ENCODE results near the gene ASTN2. TPM values are rescaled to one million over a fixed set of nuclear protein-coding genes. Genes with fewer than 3 reads are reported as not detected.

The ASTN2 gene
- total RNA-seq, 1 experiment from 2014 or later = 25.2 TPM

GRCh38 chr9:116403171-116403570 is 1011.7 kb downstream of the ASTN2 start:
- in situ Hi-C loops (cut with HindIII; ENCODE audit: low sequenced_read_pairs) = no loop called here
- DNase-seq (ENCODE audit: low spot score) = no peak

- in situ Hi-C loops (cut with HindIII; ENCODE audit: low sequenced_read_pairs) = no loop called here
- no peak for DNase-seq (ENCODE audit: low spot score)
Observed at GRCh38 chr9:116395699-116396037, 1019.2 kb downstream of the ASTN2 start.

- DNase-seq (ENCODE audit: low spot score) = no peak
- in situ Hi-C loops (cut with HindIII; ENCODE audit: low sequenced_read_pairs) = no loop called here
Observed at GRCh38 chr9:116394894-116395698, 1019.8 kb downstream of the ASTN2 start.

DNA sequence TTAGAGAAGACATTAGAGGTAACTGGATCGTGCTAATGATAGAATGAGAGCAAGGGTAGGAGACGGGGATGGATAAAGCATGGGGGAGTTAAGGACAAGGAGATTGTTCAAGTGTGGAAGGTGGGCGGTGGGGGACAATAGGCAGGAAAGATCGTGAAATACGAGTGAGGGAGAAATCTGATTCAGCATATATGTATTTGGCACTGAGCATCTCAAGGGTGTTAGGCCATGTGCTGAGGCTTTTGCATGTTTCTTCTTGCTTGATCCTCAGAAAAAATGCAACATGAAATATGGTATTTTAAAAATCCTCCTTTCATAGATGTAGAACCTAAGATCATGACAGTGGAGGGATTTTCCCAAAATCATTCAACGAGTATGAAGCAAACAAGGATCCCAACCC is 1020.8 kb downstream of the ASTN2 start:
- DNase-seq (ENCODE audit: low spot score) = no peak
- in situ Hi-C loops (cut with HindIII; ENCODE audit: low sequenced_read_pairs) = no loop called here

- no peak for DNase-seq (ENCODE audit: low spot score)
- in situ Hi-C loops (cut with HindIII; ENCODE audit: low sequenced_read_pairs) = no loop called here
Observed at GRCh38 chr9:116393198-116393597, 1021.7 kb downstream of the ASTN2 start.

GRCh38 chr9:116391306-116391900 is 1023.5 kb downstream of the ASTN2 start:
- DNase-seq (ENCODE audit: low spot score) = no peak
- in situ Hi-C loops (cut with HindIII; ENCODE audit: low sequenced_read_pairs) = no loop called here

DNA sequence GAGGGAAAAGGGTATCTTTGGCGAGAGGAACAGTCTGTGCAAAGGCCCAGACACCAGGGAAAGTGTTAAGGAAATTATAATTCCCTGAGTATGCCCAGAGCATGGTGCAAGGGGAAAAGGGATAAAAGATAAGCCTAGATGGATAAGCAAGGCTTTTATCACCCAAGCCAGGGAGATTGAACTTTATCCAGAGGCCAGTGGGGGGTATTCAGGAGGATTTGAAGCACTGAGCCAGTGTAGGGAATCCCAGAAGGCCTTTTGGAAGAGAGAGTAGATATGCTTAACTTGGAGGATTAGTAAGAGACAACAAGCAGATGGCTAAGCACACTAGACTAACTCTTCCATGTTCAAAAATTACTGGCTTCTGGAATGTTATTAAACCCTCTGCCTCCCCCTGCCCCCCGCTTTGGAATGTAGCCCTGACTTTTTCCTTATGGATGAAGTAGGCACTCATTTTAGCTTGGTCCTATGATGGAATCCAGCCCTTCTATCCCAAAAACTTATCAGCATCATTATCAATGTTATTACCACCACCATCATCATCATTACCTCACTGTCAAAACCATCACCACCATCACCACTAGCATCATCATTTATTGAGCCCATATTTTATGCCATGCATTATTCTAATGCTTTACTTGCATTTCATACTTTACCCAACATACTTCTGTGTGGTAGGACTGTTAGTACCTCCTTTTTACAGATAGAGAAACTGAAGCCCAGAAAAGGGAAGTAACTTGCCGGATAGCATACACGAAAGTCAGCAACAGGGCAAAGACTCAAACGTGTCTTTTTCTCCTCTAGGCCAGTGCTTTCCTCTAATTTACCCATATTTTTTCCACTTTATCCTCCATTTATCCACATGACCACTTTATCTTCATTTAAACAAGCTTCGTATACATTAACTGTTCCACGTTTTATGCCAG is 1024.3 kb downstream of the ASTN2 start:
- in situ Hi-C loops (cut with HindIII; ENCODE audit: low sequenced_read_pairs) = no loop called here
- DNase-seq (ENCODE audit: low spot score) = no peak

- no peak for DNase-seq (ENCODE audit: low spot score)
- in situ Hi-C loops (cut with HindIII; ENCODE audit: low sequenced_read_pairs) = no loop called here
Observed at GRCh38 chr9:116389541-116390302, 1025.1 kb downstream of the ASTN2 start.

- in situ Hi-C loops (cut with HindIII; ENCODE audit: low sequenced_read_pairs) = no loop called here
- DNase-seq (ENCODE audit: low spot score) = no peak
Observed at GRCh38 chr9:116387934-116388698, 1026.7 kb downstream of the ASTN2 start.

GRCh38 chr9:116383936-116384335 is 1030.9 kb downstream of the ASTN2 start:
- DNase-seq (ENCODE audit: low spot score) = no peak
- in situ Hi-C loops (cut with HindIII; ENCODE audit: low sequenced_read_pairs) = no loop called here

GRCh38 chr9:116383133-116383532 is 1031.7 kb downstream of the ASTN2 start:
- no peak for DNase-seq (ENCODE audit: low spot score)
- in situ Hi-C loops (cut with HindIII; ENCODE audit: low sequenced_read_pairs) = no loop called here

- in situ Hi-C loops (cut with HindIII; ENCODE audit: low sequenced_read_pairs) = no loop called here
Observed at GRCh38 chr9:116382053-116382452, 1032.8 kb downstream of the ASTN2 start.

DNA sequence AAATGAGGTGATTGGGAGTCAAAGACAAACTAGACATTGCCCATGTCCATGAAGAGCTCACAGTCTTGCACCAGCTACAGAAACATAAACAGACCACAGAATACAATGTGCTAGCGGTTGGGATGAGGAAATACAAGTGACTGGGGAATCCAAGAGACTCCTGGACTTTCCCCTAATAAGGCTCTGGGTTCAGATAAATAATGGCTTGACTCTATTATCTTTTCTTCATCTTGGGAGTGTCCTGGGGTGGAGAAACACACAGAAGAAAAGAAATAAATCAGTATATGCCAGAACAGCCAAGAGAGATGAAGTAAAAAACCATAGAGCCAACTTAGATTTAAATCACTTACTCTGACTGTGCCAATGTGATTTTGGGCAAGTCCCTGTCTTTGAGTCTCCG is 1033.5 kb downstream of the ASTN2 start:
- DNase-seq (ENCODE audit: low spot score) = no peak
- in situ Hi-C loops (cut with HindIII; ENCODE audit: low sequenced_read_pairs) = no loop called here

More at GRCh38 chr9:116382053-116382452, 1032.8 kb downstream of the ASTN2 start:
- no peak for DNase-seq (ENCODE audit: low spot score)

DNA sequence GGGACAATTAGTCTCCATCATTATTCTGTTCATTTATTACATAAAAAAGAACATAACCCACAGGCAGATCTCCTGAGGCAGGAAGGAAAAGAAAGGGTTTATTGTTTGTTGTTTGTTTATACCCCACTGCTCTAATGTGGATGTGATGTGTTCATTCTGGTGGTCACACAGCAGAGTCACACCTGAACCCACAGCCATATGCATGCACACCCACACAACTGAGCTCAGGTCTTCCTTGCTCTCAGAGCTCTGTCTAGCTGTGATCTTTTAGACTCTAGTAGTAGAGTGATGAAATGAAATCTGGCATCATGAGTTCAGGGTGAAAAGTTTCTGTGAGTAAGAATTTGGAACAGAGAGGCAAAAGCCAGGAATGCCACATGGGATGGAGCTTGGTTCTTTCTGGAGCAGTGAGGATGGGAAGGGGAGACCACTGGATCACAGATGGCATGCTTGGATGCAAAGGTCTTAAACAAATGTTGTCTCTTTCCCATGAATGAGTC is 1034.3 kb downstream of the ASTN2 start:
- no peak for DNase-seq (ENCODE audit: low spot score)
- in situ Hi-C loops (cut with HindIII; ENCODE audit: low sequenced_read_pairs) = no loop called here

GRCh38 chr9:116379821-116380220 is 1035.0 kb downstream of the ASTN2 start:
- in situ Hi-C loops (cut with HindIII; ENCODE audit: low sequenced_read_pairs) = no loop called here
- DNase-seq (ENCODE audit: low spot score) = no peak

- in situ Hi-C loops (cut with HindIII; ENCODE audit: low sequenced_read_pairs) = no loop called here
- DNase-seq (ENCODE audit: low spot score) = no peak
Observed at GRCh38 chr9:116378873-116379272, 1036.0 kb downstream of the ASTN2 start.

DNA sequence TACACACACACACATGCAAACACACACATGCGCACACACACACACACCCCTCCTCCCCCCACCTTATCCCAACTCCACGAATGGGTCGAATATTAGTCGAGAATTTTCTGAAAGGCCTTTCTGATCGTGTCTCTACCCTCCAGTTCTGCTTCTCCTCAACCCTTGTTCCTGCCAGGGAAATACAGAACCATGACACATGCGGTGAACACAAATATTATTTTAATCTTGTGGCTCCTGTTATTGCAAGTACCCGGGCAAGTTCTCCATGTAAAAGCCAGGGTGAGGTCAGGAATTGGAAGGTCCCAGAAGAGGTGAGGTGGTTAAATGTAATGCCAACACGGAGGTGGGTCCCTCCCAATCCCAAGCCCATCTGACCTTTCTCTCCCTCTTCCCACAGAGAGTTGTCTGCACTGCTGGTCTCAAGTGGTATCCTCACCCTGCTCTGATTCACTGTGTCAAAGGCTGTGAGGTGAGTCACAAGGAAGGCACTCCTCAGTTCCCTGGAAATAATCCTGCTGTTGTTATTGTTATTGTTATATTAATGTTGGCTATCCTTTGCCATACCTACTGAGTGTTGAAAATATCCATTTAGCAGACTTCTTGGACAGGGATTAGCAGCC is 1037.6 kb downstream of the ASTN2 start:
- in situ Hi-C loops (cut with HindIII; ENCODE audit: low sequenced_read_pairs) = no loop called here
- DNase-seq (ENCODE audit: low spot score) = no peak
